IPS-18c (cell line): ENCODE data around the gene DNHD1.

ENCODE experiments used
- H3K4me3 ChIP-seq: 2 replicates; pipeline ENCODE4 v1.7.0; 2013; ENCODE audit warnings: low read depth, mild to moderate bottlenecking, low read length, moderate library complexity; ENCODE audit not compliant: insufficient read depth
- H3K9me3 ChIP-seq: one replicate; pipeline ENCODE4 v1.6.1; 2013; ENCODE audit warnings: mild to moderate bottlenecking, low read length, moderate library complexity; ENCODE audit not compliant: control insufficient read depth, insufficient read depth

DNHD1 gene

DNA sequence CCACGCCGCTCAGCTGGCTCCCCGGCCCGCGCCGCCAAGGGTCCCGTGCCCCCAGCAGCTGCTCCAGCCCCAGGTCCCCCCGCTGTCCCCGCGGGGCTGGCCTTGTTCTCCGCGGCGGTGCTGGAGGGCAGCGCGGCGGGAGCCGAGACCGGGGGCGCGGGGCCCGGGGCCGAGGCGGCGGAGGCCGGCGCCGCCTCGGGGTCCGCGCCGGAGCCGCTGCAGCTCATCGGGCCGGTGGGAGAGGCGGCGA, 114.8 kb downstream of the DNHD1 start:
- H3K9me3 ChIP-seq, result no peaks in the 10 kb centered on the region
- H3K4me3 ChIP-seq, result peak overlapping the region; percentile 90

DNA sequence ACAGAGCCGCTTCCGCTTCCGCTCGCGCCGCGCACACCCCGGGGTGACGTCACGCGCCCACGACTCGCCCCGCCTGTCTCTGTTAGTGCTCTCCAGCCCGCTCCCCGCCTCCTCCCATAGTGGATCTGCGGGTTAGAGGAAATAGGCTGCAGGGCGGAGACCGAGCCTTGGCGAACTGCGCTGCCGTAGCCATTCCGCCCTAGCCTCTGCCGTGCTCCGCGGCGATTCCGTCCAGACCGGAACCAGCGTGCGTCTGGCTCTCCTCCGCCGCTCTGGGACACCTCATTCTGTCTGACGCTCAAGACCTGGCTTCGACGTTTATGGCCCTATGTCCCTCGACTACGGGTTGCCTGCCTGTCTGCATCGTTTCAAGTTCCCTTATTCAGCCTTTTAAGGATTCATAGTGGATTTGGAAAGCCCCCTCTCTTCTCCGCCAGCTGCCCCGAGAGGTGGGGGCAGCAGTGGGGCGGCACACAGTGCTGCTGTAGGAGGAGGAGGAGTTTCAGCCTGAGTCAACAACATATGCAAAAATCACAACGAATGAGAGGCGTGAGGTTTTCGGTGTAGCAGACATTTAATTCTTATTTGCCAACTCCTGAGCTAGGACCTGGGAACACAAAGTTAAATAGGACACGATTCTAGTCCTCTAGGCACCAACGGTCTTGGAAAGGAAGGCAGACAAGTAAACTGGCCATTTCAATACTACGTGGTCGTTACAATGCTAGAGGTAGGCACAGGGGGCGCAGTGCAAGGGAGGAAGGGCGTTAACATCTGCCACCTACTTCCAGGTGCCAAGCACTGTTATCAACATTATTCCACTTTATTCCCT, 115.3 kb downstream of the DNHD1 start, which contains the start of gene TAF10:
TAF10 (minus strand) TSS at position 4 of the 829 bp plus-strand sequence. CDS start 27 bp downstream, outside the sequence.
- Histone ChIP-seq H3K4me3 (peak within 1 kb of the TSS; percentile 90), H3K9me3 (no peaks in the 10 kb centered on the region)

DNA sequence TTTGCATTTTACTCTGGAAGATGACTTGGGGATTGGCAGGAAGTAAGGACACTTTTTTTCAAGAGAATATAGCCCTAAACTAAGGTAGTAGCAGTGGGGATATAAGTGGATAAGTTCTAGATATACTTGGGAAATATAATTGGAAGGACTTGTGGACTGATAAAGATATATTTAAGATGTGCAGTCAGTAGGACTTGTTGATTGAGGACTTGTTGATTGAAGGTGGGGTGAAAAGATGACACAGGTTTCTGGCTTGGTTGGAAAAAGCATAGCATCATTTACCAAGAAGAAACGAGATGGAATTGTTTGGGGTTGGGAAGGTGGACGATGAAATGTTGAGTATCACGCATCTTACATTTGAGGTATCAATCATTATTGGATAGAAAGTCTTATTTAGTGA, 116.4 kb downstream of the DNHD1 start:
- H3K4me3 ChIP-seq, result no peak overlapping the region
- no peaks in the 10 kb centered on the region for H3K9me3 ChIP-seq

DNA sequence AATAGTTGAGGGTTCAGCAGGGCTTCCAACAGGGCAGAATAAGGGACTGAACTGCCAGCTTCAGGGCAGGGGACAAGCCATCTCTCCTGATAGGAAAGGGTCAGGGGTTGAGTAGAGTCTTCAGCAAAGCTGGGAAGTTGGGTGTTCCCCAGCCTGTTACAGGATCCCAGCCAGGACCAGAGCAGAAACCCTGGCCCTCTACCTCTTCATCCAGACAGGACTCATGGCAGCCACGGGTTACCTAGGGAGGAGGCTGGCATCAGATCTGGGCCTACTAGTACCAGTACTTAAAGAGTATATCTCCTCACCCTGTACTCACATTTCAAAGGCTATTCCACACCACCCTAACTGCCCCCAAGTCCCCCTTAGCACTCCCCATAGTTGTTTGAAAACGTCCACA, 117.4 kb downstream of the DNHD1 start:
- Histone ChIP-seq H3K9me3 (no peaks in the 10 kb centered on the region), H3K4me3 (no peak overlapping the region)

DNA sequence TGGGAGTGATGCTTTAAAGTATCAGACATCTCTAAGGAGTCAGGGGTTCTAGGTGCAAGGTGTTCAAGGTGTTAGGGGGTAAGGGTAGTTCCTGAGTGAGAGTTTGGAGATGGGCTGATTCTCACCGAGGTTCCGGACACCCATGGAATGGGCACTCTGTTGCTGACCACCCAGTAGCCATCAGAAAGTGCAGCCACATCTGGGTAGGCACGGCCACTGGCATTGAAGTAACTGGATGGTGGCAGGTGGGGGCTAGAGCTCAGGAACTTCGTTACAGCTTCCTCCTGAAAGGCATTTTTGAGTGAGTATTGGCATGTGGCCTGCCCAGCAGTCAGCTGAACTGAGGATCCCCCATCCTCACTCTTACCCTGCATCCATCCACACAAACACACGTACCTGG, 118.0 kb downstream of the DNHD1 start:
- no peak overlapping the region for H3K4me3 ChIP-seq
- no peaks in the 10 kb centered on the region for H3K9me3 ChIP-seq

DNA sequence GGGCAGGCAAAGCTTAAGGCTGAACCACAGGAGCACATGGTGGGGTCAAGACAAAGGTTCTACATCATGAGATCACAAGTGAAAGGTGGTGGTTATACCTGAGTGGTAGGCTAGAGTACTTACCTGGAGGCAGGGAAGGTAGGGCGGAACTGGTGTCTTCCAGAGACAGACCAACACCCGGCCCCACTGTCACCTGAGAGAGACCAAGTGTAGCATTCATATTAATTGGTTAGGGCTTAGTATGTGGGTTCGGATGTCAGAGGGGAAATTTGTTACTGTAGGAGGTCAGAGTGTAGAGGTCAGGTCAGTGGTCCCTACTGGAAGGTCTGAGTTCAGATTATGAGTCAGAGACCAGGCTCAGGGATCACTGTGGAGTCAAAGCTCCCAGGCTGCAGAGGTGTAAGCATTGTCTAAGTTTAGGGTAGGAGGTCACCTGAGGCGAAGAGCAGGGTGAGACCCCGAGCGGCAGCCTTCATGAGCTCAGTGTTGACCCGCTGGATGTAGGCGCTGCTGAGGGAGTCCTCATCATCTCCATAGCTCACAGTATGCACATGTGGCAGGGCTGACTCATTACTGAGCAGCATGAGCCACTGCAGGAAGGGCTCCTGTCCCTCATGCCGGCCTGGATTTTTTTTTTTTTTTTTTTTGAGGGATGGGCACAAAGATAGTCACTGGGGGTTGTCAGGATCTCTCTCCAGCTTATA, 119.0 kb downstream of the DNHD1 start:
- Histone ChIP-seq H3K4me3 (no peak overlapping the region), H3K9me3 (no peaks in the 10 kb centered on the region)

DNA sequence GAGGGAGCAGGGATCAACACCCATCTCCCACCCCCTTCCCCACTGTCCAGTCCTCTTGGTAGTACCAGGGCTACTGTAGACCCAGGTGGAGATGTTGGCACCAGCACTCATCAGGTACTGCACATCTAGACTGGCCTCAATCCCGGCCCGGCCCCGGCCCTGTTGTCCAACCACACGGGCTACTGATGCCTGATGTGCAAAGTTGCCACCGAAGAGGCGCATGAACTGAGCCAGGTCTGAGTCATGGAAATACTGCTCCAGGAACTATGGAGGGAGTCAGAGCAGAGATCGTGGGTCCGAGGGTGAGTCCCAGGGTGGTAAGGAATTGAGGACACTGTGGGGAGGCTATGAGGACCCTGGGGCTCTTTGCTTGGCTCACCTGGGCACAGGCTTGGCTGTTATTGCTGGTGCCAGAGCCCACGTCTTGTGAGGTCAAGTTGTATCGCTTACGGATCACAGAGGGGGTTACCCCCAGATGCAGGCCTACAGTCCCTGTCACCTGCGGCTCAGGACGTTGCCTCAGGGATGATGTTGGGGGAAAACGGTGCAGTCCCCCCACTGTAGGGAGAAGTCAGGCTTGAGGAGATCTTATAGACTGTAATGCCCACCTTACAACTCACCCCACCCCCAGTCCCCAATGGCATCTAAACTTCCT, 119.6 kb downstream of the DNHD1 start:
- H3K4me3 ChIP-seq, result no peak overlapping the region

DNA sequence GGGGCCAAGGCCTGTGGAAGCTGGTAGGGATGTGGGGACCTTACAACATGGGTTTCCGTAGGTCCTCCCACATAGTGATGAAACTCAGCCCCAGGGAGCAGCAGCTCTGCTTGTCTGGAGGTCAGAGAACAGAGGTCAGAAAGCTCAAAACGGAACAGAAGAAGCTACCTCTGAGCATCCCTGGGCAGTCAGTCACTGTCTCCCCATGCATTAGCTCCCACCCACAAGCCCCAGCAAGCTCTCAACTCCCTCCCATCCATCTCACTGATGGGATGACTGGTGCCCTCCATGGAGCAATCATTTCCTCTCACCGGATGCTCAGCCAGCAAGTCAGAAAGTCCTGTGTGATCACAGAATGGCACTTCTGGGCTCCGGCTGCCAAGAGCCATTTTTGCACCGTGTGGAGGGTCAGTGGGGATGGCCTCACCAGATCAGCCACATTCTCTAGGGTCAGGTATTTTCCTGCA, 120.3 kb downstream of the DNHD1 start:
- Histone ChIP-seq H3K9me3 (no peaks in the 10 kb centered on the region), H3K4me3 (no peak overlapping the region)

More for the DNA sequence above, 119.6 kb downstream of the DNHD1 start:
- H3K9me3 ChIP-seq, result no peaks in the 10 kb centered on the region

DNA sequence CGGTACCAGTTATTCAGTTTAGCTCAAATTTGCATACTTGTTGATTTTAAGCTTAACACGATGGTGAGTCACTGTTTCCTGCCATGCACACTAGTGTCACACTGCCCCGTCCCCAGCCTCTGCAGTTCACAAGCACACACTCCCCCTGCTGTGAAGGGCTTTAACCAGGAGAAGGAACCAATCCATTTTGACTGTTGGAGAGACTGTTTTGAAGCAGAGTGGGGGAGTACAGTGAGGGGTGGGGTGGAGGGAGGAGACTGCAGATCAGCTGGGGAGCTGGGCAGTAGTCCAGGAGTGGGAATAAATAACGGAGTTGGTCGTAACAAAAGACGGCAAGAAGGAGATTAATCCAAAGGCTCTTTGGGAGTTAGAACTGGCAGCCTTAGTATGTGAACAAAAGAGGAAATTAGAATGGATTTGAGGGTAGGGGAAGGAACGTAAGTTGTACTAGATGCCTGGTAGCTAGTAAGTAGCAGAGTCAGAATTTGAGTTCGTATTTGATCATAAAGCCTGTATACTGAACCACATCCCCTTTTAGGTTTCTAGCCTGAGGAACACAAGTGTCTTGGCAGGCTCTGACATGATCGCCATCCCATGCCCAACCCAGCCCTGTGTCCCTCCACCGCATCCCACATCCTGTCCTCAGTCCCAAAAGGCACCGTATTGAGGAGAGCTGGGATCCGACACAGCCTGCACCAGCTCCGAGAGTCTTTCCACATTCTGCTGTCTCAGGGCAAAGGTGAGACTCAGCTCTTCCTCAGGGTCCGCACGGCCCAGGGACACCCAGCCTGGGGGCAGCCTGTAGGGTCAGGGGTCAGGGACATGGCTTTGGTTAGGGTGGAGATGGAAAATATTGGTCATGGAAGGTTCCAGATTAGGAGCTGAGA, 121.3 kb downstream of the DNHD1 start:
- Histone ChIP-seq H3K4me3 (peak overlapping the region; percentile 69), H3K9me3 (no peaks in the 10 kb centered on the region)

DNA sequence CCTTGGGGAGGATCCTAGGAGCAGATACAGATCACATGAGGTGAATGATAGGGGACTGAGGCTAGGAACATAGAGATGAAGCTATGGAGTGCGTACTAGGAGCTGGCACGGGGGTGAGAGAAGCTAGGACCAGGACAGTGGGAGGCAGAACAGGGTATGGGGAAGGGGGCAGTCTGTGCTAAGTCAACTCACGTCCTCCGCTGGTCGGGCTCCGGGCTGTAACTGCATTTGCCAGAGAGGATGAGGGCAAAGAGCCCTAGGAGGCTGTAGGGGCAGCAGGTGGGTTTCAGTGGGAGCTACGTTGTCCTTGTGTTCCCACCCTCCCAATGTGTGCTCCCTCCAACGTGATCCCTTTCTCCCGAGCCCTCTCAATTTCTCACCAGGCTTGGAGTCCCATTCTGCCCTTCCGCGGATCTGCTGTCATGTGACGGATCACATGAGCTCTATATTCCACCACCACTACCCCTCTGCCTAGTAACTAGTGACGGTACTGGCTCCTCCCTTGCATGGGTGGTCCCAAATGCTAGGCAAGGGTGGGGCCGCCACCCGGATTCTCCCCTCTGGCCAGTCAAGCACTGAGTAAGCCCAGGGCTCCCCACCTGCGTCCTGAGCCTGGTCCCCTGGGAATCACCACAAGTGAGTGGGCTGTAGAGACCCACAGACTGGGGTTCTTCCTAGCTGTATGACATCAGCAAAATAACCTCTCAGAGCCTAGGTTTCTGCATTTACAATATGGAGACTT, 122.1 kb downstream of the DNHD1 start, which contains the start of gene TPP1:
TPP1 (minus strand) TSS at position 419 of the 742 bp plus-strand sequence; CDS start at position 397, 22 bp downstream.
- Histone ChIP-seq H3K9me3 (no peaks in the 10 kb centered on the region), H3K4me3 (peak within 1 kb of the TSS; percentile 69)

DNA sequence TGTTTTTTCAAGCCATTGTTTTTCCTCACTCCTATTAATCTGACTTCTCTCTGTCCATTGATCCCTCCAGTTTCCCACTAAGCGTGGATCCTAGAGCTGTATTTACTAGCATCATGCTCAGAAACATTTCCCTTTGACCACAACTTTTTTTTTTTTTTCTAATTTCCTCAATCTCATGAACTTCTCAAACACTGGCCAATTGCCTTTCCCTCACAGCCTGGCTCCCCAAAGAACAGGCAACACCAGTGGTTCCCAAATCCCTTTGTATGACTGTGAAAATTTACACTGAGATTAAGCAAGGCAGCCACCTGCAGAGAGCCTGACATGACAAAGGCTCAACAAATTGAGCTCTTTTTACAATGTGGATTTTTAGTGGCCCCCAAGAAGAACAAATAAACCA, 123.6 kb downstream of the DNHD1 start:
- Histone ChIP-seq H3K9me3 (no peaks in the 10 kb centered on the region), H3K4me3 (no peak overlapping the region)
